ENCODE measurements around the gene PRAMEF1.
"Not testable (repeated sequence)": the region's sequence is repeated elsewhere in the genome, so short reads cannot be mapped to it uniquely, and the experiment has no call there.

PRAMEF1 gene

DNA sequence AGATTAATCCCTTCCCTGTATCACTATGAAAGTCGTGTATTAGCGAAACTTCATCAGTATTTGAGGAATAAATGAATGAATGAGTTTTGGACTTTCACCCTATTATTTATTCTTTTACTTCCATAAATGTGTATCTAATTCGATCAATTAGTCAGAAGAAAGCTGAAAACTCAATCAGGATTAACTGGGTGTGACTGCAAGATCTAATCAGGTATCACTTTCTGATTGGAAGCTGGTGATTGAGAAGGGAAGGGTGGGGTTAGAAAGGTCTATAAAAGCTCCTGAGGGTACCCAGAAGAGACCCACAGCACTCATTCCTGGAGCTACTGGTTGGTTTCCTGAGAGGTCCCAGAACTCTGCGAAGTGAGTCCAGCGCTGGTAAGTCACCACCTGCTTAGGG, at the start of gene PRAMEF1:
Gene PRAMEF1 (plus strand): TSS at position 301 of the 400 bp plus-strand sequence. CDS start 1,831 bp downstream, outside the sequence.
- in situ Hi-C loops (cut with HindIII; ENCODE audit: low pct_unique_long_range_greater_than_20kb, low sequenced_read_pairs); DNase-seq (ENCODE audit: low read depth in 1 of 2, low spot score in 1 of 2): not testable (repeated sequence)

DNA sequence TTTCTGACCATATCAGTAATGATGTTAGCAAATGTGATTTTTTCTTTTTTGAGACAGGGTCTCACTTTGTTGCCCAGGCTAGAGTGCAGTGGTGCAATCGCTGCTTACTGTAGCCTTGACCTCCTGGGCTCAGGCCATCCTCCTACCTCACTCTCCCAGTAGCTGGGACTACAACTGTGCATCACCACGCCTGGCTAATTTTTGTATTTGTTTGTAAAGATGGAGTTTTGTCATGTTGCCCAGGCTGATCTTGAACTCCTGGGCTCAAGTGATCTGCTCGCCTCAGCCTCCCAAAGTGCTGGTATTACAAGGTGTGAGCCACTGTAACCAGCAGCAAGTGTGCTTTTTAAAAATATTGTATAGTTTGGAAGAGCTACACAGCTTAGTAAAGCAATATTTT, 49.3 kb upstream of the PRAMEF1 start:
- in situ Hi-C loops (cut with HindIII; ENCODE audit: low pct_unique_long_range_greater_than_20kb, low sequenced_read_pairs) = no loop called here
- DNase-seq (ENCODE audit: low read depth in 1 of 2, low spot score in 1 of 2) = no peak
- TF ChIP-seq JUND (IDR thresholded peaks at IDR 0.05; ENCODE audit: low read depth) = no peak

DNA sequence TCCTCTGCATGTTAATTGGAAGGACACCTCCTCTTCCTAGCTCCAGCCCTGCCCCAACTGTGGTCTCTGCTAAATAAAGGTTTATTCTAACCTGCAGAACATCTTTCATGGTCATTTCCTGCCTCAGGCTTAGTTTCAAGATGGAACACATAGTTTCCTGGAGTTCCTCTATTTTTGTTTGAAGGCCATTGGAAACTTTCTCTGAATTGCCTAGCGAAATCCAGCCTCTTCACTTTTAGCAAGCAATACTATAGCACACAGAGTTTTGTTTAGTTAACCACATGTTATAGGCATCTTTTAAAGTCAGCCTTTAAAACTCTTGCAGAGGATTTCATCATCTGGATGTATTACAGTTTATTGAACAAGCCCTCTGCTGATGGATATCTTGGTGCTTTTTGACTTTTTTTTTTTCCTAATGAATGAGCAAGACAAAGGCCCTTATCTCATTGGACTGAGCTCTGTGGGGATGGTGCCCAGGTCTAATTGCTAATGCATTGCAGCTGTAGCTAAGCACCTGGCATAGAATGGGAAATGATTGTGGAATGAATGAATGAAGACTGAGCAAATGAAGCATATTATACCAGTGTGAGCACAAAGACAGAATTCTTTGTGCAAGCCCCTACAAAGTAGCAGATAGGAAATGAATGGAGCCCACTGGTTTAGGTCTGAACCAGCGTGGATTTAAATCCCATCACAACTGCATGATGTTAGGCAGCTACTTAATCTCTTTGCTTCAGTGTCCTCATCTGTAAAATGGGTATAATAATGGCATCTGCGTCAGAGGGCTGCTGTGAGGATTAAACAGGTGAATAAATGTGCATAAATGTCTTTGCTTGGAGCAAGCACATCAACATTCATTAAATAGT, 45.8 kb upstream of the PRAMEF1 start:
- no peak for TF ChIP-seq JUND (IDR thresholded peaks at IDR 0.05; ENCODE audit: low read depth)
- DNase-seq (ENCODE audit: low read depth in 1 of 2, low spot score in 1 of 2) = peak in 1 of 2 experiments; percentile 2
- in situ Hi-C loops (cut with HindIII; ENCODE audit: low pct_unique_long_range_greater_than_20kb, low sequenced_read_pairs) = no loop called here

DNA sequence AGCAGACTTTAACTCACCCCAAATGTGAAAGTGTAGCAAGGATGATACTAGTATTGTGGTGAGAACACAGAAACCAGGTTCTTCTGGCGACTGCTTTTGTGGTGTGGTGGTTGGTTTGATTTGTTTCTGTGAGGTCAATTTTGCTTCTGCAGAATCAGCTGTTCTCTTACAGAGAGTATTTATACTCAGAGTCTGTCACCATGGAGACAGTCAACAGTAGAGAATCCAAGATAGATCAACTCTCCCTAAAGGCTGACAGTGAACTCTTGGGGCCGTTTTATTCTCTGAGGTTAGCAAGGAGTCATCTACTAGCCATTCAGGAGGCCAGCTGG, 45.2 kb upstream of the PRAMEF1 start, which contains the start of gene CFAP107:
Gene CFAP107 (plus strand): TSS at position 209 of the 332 bp plus-strand sequence. CDS start 231 bp downstream, outside the sequence.
- in situ Hi-C loops (cut with HindIII; ENCODE audit: low pct_unique_long_range_greater_than_20kb, low sequenced_read_pairs) = no loop called here
- TF ChIP-seq JUND (IDR thresholded peaks at IDR 0.05; ENCODE audit: low read depth) = no peak
- DNase-seq (ENCODE audit: low read depth in 1 of 2, low spot score in 1 of 2) = peak in 1 of 2 experiments; percentile 12

- in situ Hi-C loops (cut with HindIII; ENCODE audit: low pct_unique_long_range_greater_than_20kb, low sequenced_read_pairs) = no loop called here
- no peak for DNase-seq (ENCODE audit: low read depth in 1 of 2, low spot score in 1 of 2)
- no peak for TF ChIP-seq JUND (IDR thresholded peaks at IDR 0.05; ENCODE audit: low read depth)
These were observed 42.3 kb upstream of the PRAMEF1 start for GRCh38 chr1:12748778-12749355.

- TF ChIP-seq JUND (IDR thresholded peaks at IDR 0.05; ENCODE audit: low read depth) = no peak
- DNase-seq (ENCODE audit: low read depth in 1 of 2, low spot score in 1 of 2) = no peak
- in situ Hi-C loops (cut with HindIII; ENCODE audit: low pct_unique_long_range_greater_than_20kb, low sequenced_read_pairs) = no loop called here
These were observed 36.5 kb upstream of the PRAMEF1 start for GRCh38 chr1:12754738-12755137.

- DNase-seq (ENCODE audit: low read depth in 1 of 2, low spot score in 1 of 2) = no peak
- in situ Hi-C loops (cut with HindIII; ENCODE audit: low pct_unique_long_range_greater_than_20kb, low sequenced_read_pairs) = no loop called here
- no peak for TF ChIP-seq JUND (IDR thresholded peaks at IDR 0.05; ENCODE audit: low read depth)
These were observed 34.9 kb upstream of the PRAMEF1 start for GRCh38 chr1:12756273-12756672.

DNA sequence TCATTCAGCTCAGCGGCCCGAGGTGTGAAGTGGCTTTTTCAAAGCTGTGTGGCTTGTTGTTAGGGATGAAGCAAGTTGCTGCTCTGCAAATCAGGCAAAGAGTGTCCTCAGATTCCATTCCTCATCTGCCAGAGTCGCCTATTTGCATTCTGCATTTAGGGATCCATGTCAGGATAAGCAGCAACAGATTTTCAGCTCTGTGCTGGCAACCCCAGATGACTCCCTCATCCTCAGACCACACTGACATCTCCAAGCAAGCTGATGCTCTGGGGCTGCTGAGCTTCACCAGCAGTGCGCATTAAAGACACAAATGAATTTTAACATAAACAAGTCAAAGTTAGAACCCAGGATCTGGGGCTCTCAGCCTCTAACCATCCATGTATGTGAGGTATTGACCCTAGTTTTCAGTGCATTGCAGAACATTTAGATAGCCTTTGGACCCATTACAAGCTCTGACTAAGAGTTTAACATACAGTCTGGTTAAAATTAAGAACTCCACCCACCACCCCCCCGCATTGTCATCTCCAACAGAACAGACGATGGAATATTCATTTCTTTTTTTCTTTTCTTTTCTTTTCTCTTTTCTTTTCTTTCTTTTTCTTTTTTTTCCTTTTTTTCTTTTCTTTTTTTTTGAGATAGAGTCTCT, 34.3 kb upstream of the PRAMEF1 start:
- no peak for TF ChIP-seq JUND (IDR thresholded peaks at IDR 0.05; ENCODE audit: low read depth)
- DNase-seq (ENCODE audit: low read depth in 1 of 2, low spot score in 1 of 2) = no peak

DNA sequence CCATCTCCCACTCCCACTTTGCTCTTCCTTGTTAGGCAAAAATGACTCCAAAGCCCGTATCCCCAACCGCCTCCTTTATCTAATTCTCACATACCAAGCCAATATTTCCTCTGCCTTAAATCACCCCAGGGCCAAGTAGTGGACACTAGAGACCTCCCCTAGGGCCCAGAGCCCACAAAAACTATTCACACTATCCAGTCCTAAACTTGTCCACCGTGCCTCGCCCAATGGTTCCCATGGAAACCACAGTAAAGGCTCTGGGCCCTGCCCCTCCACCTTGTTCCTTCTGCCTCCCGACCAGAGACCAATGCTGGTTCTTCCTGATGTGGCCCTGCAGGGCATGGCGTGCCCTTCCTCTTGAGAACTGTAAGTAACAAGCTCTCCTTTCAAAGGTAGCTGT, 33.4 kb upstream of the PRAMEF1 start:
- TF ChIP-seq JUND (IDR thresholded peaks at IDR 0.05; ENCODE audit: low read depth) = no peak
- in situ Hi-C loops (cut with HindIII; ENCODE audit: low pct_unique_long_range_greater_than_20kb, low sequenced_read_pairs) = no loop called here
- DNase-seq (ENCODE audit: low read depth in 1 of 2, low spot score in 1 of 2) = no peak

More for the DNA sequence above, 34.3 kb upstream of the PRAMEF1 start:
- in situ Hi-C loops (cut with HindIII; ENCODE audit: low pct_unique_long_range_greater_than_20kb, low sequenced_read_pairs) = no loop called here

- TF ChIP-seq JUND (IDR thresholded peaks at IDR 0.05; ENCODE audit: low read depth) = no peak
- no peak for DNase-seq (ENCODE audit: low read depth in 1 of 2, low spot score in 1 of 2)
- in situ Hi-C loops (cut with HindIII; ENCODE audit: low pct_unique_long_range_greater_than_20kb, low sequenced_read_pairs) = no loop called here
These were observed 30.9 kb upstream of the PRAMEF1 start for GRCh38 chr1:12760256-12760795.

GRCh38 chr1:12761781-12762180, 29.4 kb upstream of the PRAMEF1 start:
- DNase-seq (ENCODE audit: low read depth in 1 of 2, low spot score in 1 of 2) = no peak
- in situ Hi-C loops (cut with HindIII; ENCODE audit: low pct_unique_long_range_greater_than_20kb, low sequenced_read_pairs) = no loop called here
- TF ChIP-seq JUND (IDR thresholded peaks at IDR 0.05; ENCODE audit: low read depth) = no peak

- in situ Hi-C loops (cut with HindIII; ENCODE audit: low pct_unique_long_range_greater_than_20kb, low sequenced_read_pairs) = no loop called here
- no peak for DNase-seq (ENCODE audit: low read depth in 1 of 2, low spot score in 1 of 2)
- TF ChIP-seq JUND (IDR thresholded peaks at IDR 0.05; ENCODE audit: low read depth) = no peak
These were observed 28.4 kb upstream of the PRAMEF1 start for GRCh38 chr1:12762766-12763165.

GRCh38 chr1:12763479-12763878, 27.7 kb upstream of the PRAMEF1 start:
- TF ChIP-seq JUND (IDR thresholded peaks at IDR 0.05; ENCODE audit: low read depth) = no peak
- DNase-seq (ENCODE audit: low read depth in 1 of 2, low spot score in 1 of 2) = no peak
- in situ Hi-C loops (cut with HindIII; ENCODE audit: low pct_unique_long_range_greater_than_20kb, low sequenced_read_pairs) = no loop called here

Data from T47D (cell line).